Common myeloid progenitor, CD34-positive (primary cell): ENCODE data around the gene RALGAPA2.

Experiments used
- CTCF ChIA-PET: fragments of 350-600 bp; sonication (Branson Sonifier 250); formaldehyde crosslinking; loops from one replicate; lab custom pipeline; 2021; ENCODE audit warnings: antibody characterized with exemption; lab: Charles Lee
- POLR2A ChIA-PET: fragments of 350-600 bp; sonication (Branson Sonifier 250); formaldehyde crosslinking; loops from one replicate; lab custom pipeline; 2021; ENCODE audit warnings: antibody characterized with exemption; lab: Charles Lee
- DNase-seq, 3 donors: peaks; one replicate each; pipeline versions ENCODE4 v3.0.0 to v3.0.0-alpha.2; 2013
- H3K27ac ChIP-seq, 2 experiments: 1 replicate in 1 of 2; 2 replicates in 1 of 2; pipeline ENCODE4 v1.7.0; 2013; ENCODE audit warnings: inconsistent platforms in 2 of 2, low read length in 2 of 2, mild to moderate bottlenecking in 2 of 2, low read depth in 1 of 2, moderate library complexity in 1 of 2; ENCODE audit not compliant: severe bottlenecking in 2 of 2, insufficient read depth in 1 of 2, poor library complexity in 1 of 2
- H3K27me3 ChIP-seq, 5 experiments: replicated peaks in 2 of 5; 1 replicate in 3 of 5; 2 replicates in 2 of 5; pipeline versions ENCODE4 v1.6.1 to v1.7.0; 2013; ENCODE audit warnings: low read length in 4 of 5, mild to moderate bottlenecking in 2 of 5, moderate library complexity in 2 of 5, inconsistent platforms in 1 of 5; ENCODE audit not compliant: insufficient read depth in 5 of 5, control insufficient read depth in 4 of 5
- H3K36me3 ChIP-seq, 4 experiments: 1 replicate in 2 of 4; 2 replicates in 2 of 4; pipeline versions ENCODE4 v1.6.1 to v1.7.0; 2013; ENCODE audit warnings: low read length in 3 of 4, control low read depth in 1 of 4, mild to moderate bottlenecking in 1 of 4; ENCODE audit not compliant: control insufficient read depth in 4 of 4, insufficient read depth in 4 of 4
- H3K4me1 ChIP-seq, 4 experiments: 1 replicate in 3 of 4; 2 replicates in 1 of 4; pipeline versions ENCODE4 v1.6.1 to v1.7.1; 2013; ENCODE audit warnings: low read length in 3 of 4, mild to moderate bottlenecking in 3 of 4, control low read depth in 1 of 4, inconsistent platforms in 1 of 4, moderate library complexity in 1 of 4; ENCODE audit not compliant: control insufficient read depth in 4 of 4, insufficient read depth in 4 of 4; ENCODE audit errors: control extremely low read depth in 1 of 4
- H3K4me3 ChIP-seq, 7 experiments: 1 replicate in 4 of 7; 2 replicates in 3 of 7; pipeline versions ENCODE4 v1.5.1 to v1.7.0; 2013; ENCODE audit warnings: mild to moderate bottlenecking in 7 of 7, low read length in 6 of 7, moderate library complexity in 6 of 7, inconsistent platforms in 2 of 7, low read depth in 2 of 7, control low read depth in 1 of 7; ENCODE audit not compliant: insufficient read depth in 4 of 7, control insufficient read depth in 1 of 7; ENCODE audit errors: extremely low read depth in 1 of 7
- H3K9me3 ChIP-seq, 5 experiments: 1 replicate in 4 of 5; 2 replicates in 1 of 5; pipeline versions ENCODE4 v1.6.1 to v1.7.1; 2013; ENCODE audit warnings: low read length in 4 of 5, mild to moderate bottlenecking in 2 of 5, inconsistent platforms in 1 of 5, low read depth in 1 of 5, moderate library complexity in 1 of 5; ENCODE audit not compliant: control insufficient read depth in 4 of 5, insufficient read depth in 2 of 5; ENCODE audit errors: control extremely low read depth in 1 of 5
- WGBS: methylation state at CpG from one replicate; pipeline ENCODE4 v1.1.5; 2013; ENCODE audit not compliant: insufficient coverage; 5-methylcytosine and 5-hydroxymethylcytosine counted together

The RALGAPA2 gene

DNA sequence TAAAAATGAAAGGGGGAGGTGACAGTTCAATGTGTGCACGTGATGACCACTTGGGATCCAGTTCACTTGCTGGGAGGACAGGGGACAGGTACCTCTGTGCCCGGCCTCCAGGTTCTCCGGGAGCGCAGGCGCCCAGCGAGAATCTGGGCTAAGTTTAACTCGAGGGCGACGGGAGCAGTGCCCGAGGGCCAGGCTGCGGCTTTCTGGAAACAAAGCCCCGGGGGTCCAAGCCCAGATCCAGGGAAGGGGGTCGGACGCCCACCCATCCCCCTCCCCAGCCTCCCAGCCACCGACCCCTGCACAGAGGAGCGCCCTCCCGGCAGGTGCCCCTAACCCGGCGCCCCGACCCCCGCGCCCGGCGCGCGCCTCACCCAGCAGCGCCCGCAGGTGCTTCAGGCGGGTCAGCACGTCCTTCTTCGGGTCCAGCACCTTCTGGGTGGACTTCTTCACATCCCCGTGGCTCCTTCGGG lies 405 bp downstream of the RALGAPA2 start:
- peak overlapping the region; percentile 79 to 97 (median 87) for H3K4me3 ChIP-seq
- peak in 1 of 3 donors; percentile 18 for DNase-seq
- no peaks in the 10 kb centered on the region for H3K9me3 ChIP-seq
- no peaks in the 10 kb centered on the region for H3K27me3 ChIP-seq
- WGBS, result under 1% methylated on average over 30 of the region's 33 CpGs
- peak overlapping the region; percentile 19 to 92 for H3K27ac ChIP-seq
- peaks cover 16 to 42% (median 31%) of the 10 kb centered on the region in 4 experiments for H3K4me1 ChIP-seq
- H3K36me3 ChIP-seq, result peaks cover 0 to 2% (median 0%) of the 10 kb centered on the region in 4 experiments
- ChIA-PET POLR2A (interaction anchor here (0.6 kb wide), 1 partner anchor 43 kb away, joined by 3 read pairs; no protein-coding TSS in a partner anchor), CTCF (interaction anchor here (1.0 to 2.6 kb wide), 3 partner anchors 36 to 112 kb away, joined by 3 to 8 read pairs (median 4); no protein-coding TSS in a partner anchor)

DNA sequence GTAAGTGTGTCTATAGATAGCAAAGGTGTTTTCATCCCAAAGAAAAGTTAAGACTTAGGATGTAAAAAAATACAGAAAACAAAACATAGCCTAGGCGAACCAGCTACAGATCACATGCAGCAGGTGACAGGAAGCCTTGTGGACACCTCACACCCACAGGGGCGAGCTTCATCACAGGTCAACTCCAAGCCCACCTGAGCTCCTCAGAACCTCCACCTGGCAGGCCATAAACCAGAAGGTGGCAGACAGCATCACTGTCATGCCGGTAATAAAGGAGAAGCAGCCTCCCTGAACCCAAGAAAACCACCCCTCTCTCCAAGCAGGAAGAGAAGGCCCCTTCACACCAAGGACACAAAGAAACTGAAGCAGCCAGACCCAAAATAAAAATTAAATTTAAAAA lies 1.0 kb downstream of the RALGAPA2 start:
- CTCF ChIA-PET, result interaction anchor here (1.1 to 2.6 kb wide), 2 partner anchors 108 to 112 kb away, joined by 3 to 8 read pairs; no protein-coding TSS in a partner anchor
- POLR2A ChIA-PET, result no interaction called here
- 20% methylated on average over 2 of the region's 3 CpGs for WGBS
- Histone ChIP-seq H3K27ac (peak overlapping the region; percentile 19 to 92), H3K36me3 (peaks cover 0 to 4% (median 0%) of the 10 kb centered on the region in 4 experiments), H3K9me3 (no peaks in the 10 kb centered on the region), H3K4me1 (peaks cover 16 to 44% (median 33%) of the 10 kb centered on the region in 4 experiments), H3K27me3 (no peaks in the 10 kb centered on the region), H3K4me3 (peak overlapping the region; percentile 25 to 97 (median 86))
- DNase-seq, result peak in 1 of 3 donors; percentile 36

DNA sequence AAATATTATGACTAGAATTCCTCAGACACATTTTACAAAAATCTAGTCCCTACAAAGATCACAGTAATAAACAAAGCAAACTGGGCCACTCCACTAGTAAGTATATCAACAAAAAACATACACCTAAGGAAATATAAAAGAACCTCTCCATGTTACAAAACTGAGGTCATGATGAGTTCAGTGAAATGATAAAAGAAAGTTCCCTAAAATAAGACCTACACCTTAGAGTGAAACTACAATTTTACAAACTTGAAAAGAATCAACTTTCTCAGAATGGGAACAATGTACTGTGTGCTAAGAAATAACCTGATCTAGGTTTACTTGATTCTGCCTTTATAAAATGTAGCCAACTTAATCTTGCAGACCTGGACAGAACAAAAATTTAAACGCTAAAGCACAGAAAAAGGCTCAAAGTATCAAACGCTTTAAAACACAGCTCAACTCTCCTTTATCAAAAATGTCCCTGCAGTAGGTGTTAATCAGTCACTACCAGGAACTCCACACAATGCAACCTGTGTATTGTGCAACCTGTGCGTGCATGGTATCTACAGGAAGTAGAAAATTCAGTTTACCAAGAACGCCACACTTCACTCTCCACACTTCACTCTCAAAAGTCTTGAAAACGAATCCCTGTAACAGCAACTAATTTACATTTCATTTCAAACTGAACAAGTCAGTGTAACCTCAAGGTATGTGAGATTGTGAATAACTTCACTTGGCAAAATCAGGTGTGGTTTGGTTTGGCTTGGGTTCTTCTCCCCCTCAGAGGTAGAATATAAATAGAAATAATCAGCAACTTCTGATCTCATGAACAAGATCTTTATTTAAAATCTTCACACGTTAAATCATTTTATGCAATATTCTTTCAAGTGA lies 1.8 kb downstream of the RALGAPA2 start:
- Histone ChIP-seq H3K27ac (peak overlapping the region; percentile 19 to 92), H3K9me3 (no peaks in the 10 kb centered on the region), H3K4me1 (peaks cover 16 to 44% (median 33%) of the 10 kb centered on the region in 4 experiments), H3K36me3 (peaks cover 0 to 5% (median 0%) of the 10 kb centered on the region in 4 experiments), H3K27me3 (no peaks in the 10 kb centered on the region), H3K4me3 (peak overlapping the region in 6 of 7 experiments; percentile 79 to 97 (median 88))
- CTCF ChIA-PET, result interaction anchor here (1.1 to 2.6 kb wide), 3 partner anchors 17 to 113 kb away, joined by 3 to 8 read pairs (median 5); no protein-coding TSS in a partner anchor
- POLR2A ChIA-PET, result no interaction called here
- no CpG with 5 or more reads among the region's 6 CpGs for WGBS
- DNase-seq, result peak in 2 of 3 donors; percentile 70 to 78

DNA sequence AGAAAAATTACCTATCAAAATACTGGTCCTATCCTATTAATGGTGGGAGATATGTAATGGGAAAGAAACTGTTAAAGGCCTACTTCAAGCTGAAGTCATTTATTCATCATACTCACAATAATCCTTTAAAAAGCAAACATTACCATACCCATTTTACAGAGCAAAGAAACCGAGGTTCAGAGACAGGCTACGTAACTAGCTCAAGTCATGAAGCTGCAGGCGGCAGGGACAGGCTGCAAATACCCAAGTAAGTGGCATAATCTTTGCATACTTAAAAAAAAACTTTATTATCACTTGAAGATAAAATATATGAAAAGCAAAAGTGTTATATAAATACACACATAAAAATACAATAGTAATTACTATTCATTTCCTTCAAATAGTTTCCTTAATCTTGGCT lies 2.6 kb downstream of the RALGAPA2 start:
- Histone ChIP-seq H3K36me3 (peaks cover 0 to 5% (median 0%) of the 10 kb centered on the region in 4 experiments), H3K4me1 (peaks cover 16 to 44% (median 33%) of the 10 kb centered on the region in 4 experiments), H3K27me3 (no peaks in the 10 kb centered on the region), H3K4me3 (peak overlapping the region in 2 of 7 experiments; percentile 91 to 97), H3K27ac (no peak overlapping the region), H3K9me3 (no peaks in the 10 kb centered on the region)
- no CpG with 5 or more reads among the region's 3 CpGs for WGBS
- ChIA-PET POLR2A (no interaction called here), CTCF (interaction anchor here (1.1 to 2.6 kb wide), 3 partner anchors 13 to 114 kb away, joined by 4 to 8 read pairs (median 5); no protein-coding TSS in a partner anchor)
- no peak for DNase-seq

DNA sequence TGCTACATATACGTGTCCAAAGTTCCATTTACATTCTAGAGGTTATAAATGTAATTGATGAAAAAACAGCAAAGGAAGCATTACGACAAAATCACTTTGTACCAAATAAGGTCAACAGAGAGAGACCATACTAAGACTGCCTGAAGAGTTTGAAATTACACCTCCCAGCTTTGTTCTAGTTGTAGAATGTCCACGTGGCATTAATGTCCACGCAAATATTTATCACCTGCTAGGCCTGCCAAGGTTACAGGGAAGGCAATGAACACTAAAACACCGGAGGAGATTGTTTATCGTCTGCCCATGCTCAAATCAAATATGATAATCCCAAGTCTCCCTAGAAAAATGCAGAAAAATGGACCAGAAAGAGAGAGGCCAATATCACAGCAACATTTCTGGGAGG lies 6.2 kb downstream of the RALGAPA2 start:
- H3K4me3 ChIP-seq, result no peak overlapping the region
- H3K4me1 ChIP-seq, result peaks cover 9 to 32% (median 25%) of the 10 kb centered on the region in 4 experiments
- peaks cover 0 to 1% (median 0%) of the 10 kb centered on the region in 5 experiments for H3K9me3 ChIP-seq
- DNase-seq, result no peak
- 83% methylated on average over 1 of the region's 6 CpGs for WGBS
- POLR2A ChIA-PET, result no interaction called here
- H3K27ac ChIP-seq, result no peak overlapping the region
- CTCF ChIA-PET, result no interaction called here
- no peaks in the 10 kb centered on the region for H3K27me3 ChIP-seq
- peaks cover 0 to 5% (median 0%) of the 10 kb centered on the region in 4 experiments for H3K36me3 ChIP-seq

DNA sequence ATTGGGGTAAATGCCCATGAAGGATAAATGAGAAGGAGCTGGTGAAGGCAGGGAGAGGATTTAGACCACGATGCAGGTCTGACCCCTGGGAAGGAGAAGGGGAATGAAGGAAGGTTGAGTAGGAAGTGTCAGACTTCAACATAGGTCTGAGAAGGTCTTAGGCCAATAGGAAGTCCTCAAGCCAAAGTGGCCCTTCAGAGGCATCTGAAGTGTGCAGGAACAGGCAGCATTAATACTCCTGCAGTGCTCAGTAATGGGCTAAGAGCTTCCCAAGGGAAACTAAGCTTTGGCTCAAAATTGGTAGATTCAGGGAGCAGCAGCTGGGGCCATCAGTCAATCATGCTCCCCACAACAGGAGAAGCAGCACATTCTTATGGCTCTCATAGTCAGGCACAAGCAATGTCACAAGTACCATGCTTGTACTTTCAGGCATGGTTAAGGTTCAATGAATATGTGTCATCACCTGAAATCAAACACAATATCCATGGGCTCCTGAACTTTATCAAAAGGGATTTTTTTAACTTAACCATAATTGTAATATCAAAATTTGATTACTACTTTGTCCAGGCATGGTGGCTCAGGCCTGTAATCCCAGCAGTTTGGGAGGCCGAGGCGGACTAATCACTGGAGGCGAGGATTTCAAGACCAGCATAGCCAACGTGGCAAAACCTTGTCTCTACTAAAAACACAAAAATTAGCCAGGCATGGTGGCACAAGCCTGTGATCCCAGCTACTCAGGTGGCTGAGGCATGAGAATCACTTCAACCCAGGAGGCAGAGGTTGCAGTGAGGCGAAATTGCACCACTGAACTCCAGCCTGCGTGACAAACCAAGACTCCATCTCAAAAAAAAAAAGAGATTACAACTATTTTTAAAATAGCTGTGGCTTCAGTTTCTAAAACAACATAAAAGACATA lies 9.9 kb downstream of the RALGAPA2 start:
- H3K27me3 ChIP-seq, result no peaks in the 10 kb centered on the region
- no peak overlapping the region for H3K4me3 ChIP-seq
- no peak for DNase-seq
- 100% methylated on average over 2 of the region's 7 CpGs for WGBS
- peaks cover 0 to 1% (median 0%) of the 10 kb centered on the region in 5 experiments for H3K9me3 ChIP-seq
- peaks cover 0 to 8% (median 5%) of the 10 kb centered on the region in 4 experiments for H3K4me1 ChIP-seq
- POLR2A ChIA-PET, result no interaction called here
- CTCF ChIA-PET, result no interaction called here
- H3K27ac ChIP-seq, result no peak overlapping the region
- H3K36me3 ChIP-seq, result peaks cover 0 to 5% (median 0%) of the 10 kb centered on the region in 4 experiments
